ENCODE data around the gene SYT5.

DNA sequence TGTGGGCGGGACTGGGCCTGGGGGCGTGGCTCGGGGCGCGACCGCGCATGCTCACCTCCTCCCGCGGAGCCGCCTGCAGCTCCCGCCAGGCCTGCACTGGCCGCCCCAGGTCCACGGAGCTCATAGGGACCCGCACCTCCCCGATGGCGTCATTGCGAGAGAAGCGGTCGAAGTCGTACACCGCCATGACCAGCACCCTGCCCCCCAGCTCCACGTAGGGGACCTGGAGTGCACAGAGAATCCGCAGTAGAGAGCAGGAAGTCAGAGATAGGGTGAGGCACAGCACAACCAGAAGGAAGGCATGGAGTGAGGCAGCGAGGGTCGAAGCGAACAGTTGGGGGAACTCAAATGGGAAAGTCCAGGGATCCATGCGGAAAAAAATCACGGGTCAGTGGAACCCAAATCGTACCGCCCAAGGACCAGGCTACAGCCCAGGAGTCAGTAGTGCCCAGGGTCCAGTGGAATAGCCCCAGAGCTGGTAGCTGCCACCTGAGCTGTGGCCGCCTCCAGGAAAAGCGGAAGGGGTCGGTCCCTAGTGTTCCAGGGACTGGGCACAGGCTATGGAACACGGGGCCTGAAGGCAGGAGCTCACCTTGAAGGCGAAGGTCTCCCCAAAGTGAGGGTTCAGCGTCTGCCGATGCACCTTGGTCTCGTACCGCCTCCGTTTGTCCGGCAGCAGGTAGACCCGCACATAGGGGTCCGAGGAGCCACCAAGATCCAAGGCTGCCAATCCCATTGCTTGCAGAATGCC lies 4.8 kb downstream of the SYT5 start:
- TF ChIP-seq, protein P1, sequence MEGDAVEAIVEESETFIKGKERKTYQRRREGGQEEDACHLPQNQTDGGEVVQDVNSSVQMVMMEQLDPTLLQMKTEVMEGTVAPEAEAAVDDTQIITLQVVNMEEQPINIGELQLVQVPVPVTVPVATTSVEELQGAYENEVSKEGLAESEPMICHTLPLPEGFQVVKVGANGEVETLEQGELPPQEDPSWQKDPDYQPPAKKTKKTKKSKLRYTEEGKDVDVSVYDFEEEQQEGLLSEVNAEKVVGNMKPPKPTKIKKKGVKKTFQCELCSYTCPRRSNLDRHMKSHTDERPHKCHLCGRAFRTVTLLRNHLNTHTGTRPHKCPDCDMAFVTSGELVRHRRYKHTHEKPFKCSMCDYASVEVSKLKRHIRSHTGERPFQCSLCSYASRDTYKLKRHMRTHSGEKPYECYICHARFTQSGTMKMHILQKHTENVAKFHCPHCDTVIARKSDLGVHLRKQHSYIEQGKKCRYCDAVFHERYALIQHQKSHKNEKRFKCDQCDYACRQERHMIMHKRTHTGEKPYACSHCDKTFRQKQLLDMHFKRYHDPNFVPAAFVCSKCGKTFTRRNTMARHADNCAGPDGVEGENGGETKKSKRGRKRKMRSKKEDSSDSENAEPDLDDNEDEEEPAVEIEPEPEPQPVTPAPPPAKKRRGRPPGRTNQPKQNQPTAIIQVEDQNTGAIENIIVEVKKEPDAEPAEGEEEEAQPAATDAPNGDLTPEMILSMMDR (IDR thresholded peaks at IDR 0.05), result no peak
- TF ChIP-seq POLR2AphosphoS5 (IDR thresholded peaks at IDR 0.05), result no peak

Measured in prostate gland (tissue), 2 donors.